Kidney epithelial cell (primary cell): ENCODE data around the gene SEZ6. TPM values are rescaled to one million over a fixed set of nuclear protein-coding genes. Genes with fewer than 3 reads are reported as not detected.

Source experiments
- DNase-seq: peaks from one replicate; pipeline ENCODE4 v3.0.0-alpha.2; 2010; ENCODE audit warnings: low read depth
- H3K27me3 ChIP-seq: 2 replicates; pipeline ENCODE4 v1.6.0; 2011; ENCODE audit warnings: low read length; ENCODE audit not compliant: control insufficient read depth, insufficient read depth
- H3K36me3 ChIP-seq: 2 replicates; pipeline ENCODE4 v1.5.1; 2011; ENCODE audit warnings: low read length; ENCODE audit not compliant: control insufficient read depth, insufficient read depth
- H3K4me3 ChIP-seq: 2 replicates; pipeline ENCODE4 v1.5.1; 2011; ENCODE audit warnings: low read depth, mild to moderate bottlenecking, control low read depth, low read length
- CTCF ChIP-seq: IDR thresholded peaks from 2 replicates; pipeline ENCODE4 v1.5.1; 2011; ENCODE audit warnings: mild to moderate bottlenecking, moderate library complexity, low read length, control low read depth, inconsistent platforms; ENCODE audit not compliant: insufficient read depth, poor library complexity, severe bottlenecking
- total RNA-seq: library from RNA; depleted of rRNA; stranded (reverse); fragments of >200 nt; gene quantifications from 2 replicates; pipeline ENCODE4 v1.2.3, GENCODE V29; 2015

Gene SEZ6
- total RNA-seq, 1 donor from 2014 or later = not detected

GRCh38 chr17:29007456-29007855, 1.6 kb upstream of the SEZ6 start:
- DNase-seq = no peak
- Histone ChIP-seq H3K36me3 (no peaks in the 10 kb centered on the region), H3K27me3 (peaks cover 61% of the 10 kb centered on the region), H3K4me3 (no peak overlapping the region)
- TF ChIP-seq CTCF = no peak

- no peak for TF ChIP-seq CTCF
- DNase-seq = no peak
- peaks cover 57% of the 10 kb centered on the region for H3K27me3 ChIP-seq
Measured at GRCh38 chr17:29004081-29004692, 1.6 kb downstream of the SEZ6 start.

GRCh38 chr17:29003289-29003688, 2.5 kb downstream of the SEZ6 start:
- H3K4me3 ChIP-seq = no peak overlapping the region
- peaks cover 61% of the 10 kb centered on the region for H3K27me3 ChIP-seq
- H3K36me3 ChIP-seq = no peaks in the 10 kb centered on the region
- DNase-seq = no peak
- TF ChIP-seq CTCF = no peak

More at GRCh38 chr17:29004081-29004692, 1.6 kb downstream of the SEZ6 start:
- no peak overlapping the region for H3K4me3 ChIP-seq
- H3K36me3 ChIP-seq = no peaks in the 10 kb centered on the region

GRCh38 chr17:29002811-29003210, 3.0 kb downstream of the SEZ6 start:
- no peaks in the 10 kb centered on the region for H3K36me3 ChIP-seq
- peaks cover 65% of the 10 kb centered on the region for H3K27me3 ChIP-seq
- no peak for TF ChIP-seq CTCF
- no peak overlapping the region for H3K4me3 ChIP-seq
- no peak for DNase-seq

- no peak for TF ChIP-seq CTCF
- Histone ChIP-seq H3K36me3 (no peaks in the 10 kb centered on the region), H3K27me3 (peaks cover 75% of the 10 kb centered on the region), H3K4me3 (no peak overlapping the region)
- DNase-seq = no peak
Measured at GRCh38 chr17:29000973-29001372, 4.9 kb downstream of the SEZ6 start.

- H3K27me3 ChIP-seq = peaks cover 59% of the 10 kb centered on the region
- DNase-seq = no peak
- no peak for TF ChIP-seq CTCF
- H3K36me3 ChIP-seq = no peaks in the 10 kb centered on the region
- H3K4me3 ChIP-seq = no peak overlapping the region
Measured at GRCh38 chr17:28999206-28999605, 6.6 kb downstream of the SEZ6 start.
